B cell (primary cell): ENCODE measurements around the gene SPP2.

ENCODE experiments used
- CTCF ChIP-seq: fragments of 200-600 bp; IDR thresholded peaks from one replicate; pipeline ENCODE4 v1.8.0; 2022; ENCODE audit warnings: antibody characterized with exemption, mild to moderate bottlenecking
- EZH2 ChIP-seq: IDR thresholded peaks from 2 replicates; pipeline ENCODE4 v1.6.1; 2012; ENCODE audit warnings: borderline replicate concordance, low read depth, mild to moderate bottlenecking, moderate library complexity, low read length; ENCODE audit not compliant: insufficient read depth, poor library complexity, severe bottlenecking

- TF ChIP-seq CTCF (no peak), EZH2 (no peak)
Observed at GRCh38 chr2:234096164-234096563, 45.7 kb downstream of the SPP2 start.
